Fibroblast of lung (primary cell): Measurements from ENCODE around the gene COQ8B.

Experiments used
- EZH2 ChIP-seq: IDR thresholded peaks from 2 replicates; pipeline ENCODE4 v1.5.1; 2012; ENCODE audit warnings: low read length, control low read depth, mild to moderate bottlenecking; ENCODE audit errors: missing control alignments
- TF ChIP-seq, protein P1 (sequence below), 2 donors: IDR thresholded peaks in 1 of 2; conservative IDR thresholded peaks in 1 of 2; 1 replicate in 1 of 2; 2 replicates in 1 of 2; pipeline ENCODE4 v1.5.1; 2011 to 2012; ENCODE audit warnings: low read length in 2 of 2, control low read depth in 1 of 2, inconsistent platforms in 1 of 2, low read depth in 1 of 2, mild to moderate bottlenecking in 1 of 2

DNA sequence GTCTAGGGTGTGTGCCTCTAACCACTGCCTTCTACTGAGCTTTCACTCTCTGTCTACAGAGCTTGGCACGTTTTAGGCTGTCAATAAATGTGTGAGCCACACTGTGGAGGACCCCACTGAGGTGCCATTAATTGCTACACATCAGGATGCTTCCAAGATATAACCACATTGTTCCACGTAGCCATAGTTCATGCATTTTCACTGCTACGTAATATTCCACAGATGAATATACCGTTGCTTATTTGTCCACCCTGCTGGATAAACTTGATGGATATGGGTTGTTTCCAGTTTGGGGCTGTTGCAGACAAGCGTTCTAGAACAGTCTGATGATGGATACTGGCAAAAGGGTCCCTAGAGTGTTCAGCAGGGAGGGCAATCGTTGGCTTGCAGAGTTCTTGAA is 14.9 kb downstream of the COQ8B start:
- no peak for TF ChIP-seq EZH2
- TF ChIP-seq, protein P1, sequence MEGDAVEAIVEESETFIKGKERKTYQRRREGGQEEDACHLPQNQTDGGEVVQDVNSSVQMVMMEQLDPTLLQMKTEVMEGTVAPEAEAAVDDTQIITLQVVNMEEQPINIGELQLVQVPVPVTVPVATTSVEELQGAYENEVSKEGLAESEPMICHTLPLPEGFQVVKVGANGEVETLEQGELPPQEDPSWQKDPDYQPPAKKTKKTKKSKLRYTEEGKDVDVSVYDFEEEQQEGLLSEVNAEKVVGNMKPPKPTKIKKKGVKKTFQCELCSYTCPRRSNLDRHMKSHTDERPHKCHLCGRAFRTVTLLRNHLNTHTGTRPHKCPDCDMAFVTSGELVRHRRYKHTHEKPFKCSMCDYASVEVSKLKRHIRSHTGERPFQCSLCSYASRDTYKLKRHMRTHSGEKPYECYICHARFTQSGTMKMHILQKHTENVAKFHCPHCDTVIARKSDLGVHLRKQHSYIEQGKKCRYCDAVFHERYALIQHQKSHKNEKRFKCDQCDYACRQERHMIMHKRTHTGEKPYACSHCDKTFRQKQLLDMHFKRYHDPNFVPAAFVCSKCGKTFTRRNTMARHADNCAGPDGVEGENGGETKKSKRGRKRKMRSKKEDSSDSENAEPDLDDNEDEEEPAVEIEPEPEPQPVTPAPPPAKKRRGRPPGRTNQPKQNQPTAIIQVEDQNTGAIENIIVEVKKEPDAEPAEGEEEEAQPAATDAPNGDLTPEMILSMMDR (conservative IDR thresholded peaks at IDR 0.05 in 1 of 2, IDR thresholded peaks at IDR 0.05 in 1 of 2; ENCODE audit: low read depth in 1 of 2, low read length in 2 of 2), result no peak
